Measurements from ENCODE around the gene RALGAPA1. TPM values are rescaled to one million over a fixed set of nuclear protein-coding genes. Genes with fewer than 3 reads are reported as not detected.

RALGAPA1 gene
- polyA plus RNA-seq, 1 of the 3 experiments (the other 2 are of a cell fraction) = 3.6 TPM

- peaks cover 2 to 10% of the 10 kb centered on the region in 2 experiments; a peak in 2 of 4 replicates for H3K4me1 ChIP-seq (ENCODE audit: control insufficient read depth in 1 of 2, insufficient read depth in 2 of 2, low read depth in 1 of 2, low read length in 1 of 2)
- H3K79me2 ChIP-seq (ENCODE audit: insufficient read depth) = peaks cover 33% of the 10 kb centered on the region
- CTCF ChIA-PET = no interaction called here
- WGBS (ENCODE audit: low lambda C conversion rate) = 44% methylated on average over 2 of the region's 2 CpGs
- peak overlapping the region; percentile 72 to 79 for H3K27ac ChIP-seq (ENCODE audit: low read depth in 2 of 2, low read length in 1 of 2)
- POLR2A ChIA-PET = interaction anchor here (1.1 kb wide), 1 partner anchor 17 kb away, joined by 11 read pairs; the partner anchor contains the start of gene BRMS1L
- no peaks in the 10 kb centered on the region; the same call in 1 of the 2 replicates for H4K20me1 ChIP-seq (ENCODE audit: insufficient read depth)
- no peaks in the 10 kb centered on the region for H3K9me2 ChIP-seq
- H3K4me3 ChIP-seq (ENCODE audit: low read depth in 2 of 2, low read length in 1 of 2) = peak overlapping the region in 1 of 2 experiments; percentile 70; a peak in 2 of 4 replicates
- H3F3A ChIP-seq (replicated peaks; ENCODE audit: insufficient read depth) = peaks cover 15% of the 10 kb centered on the region
- no peak overlapping the region for H3K9ac ChIP-seq
- no peak for DNase-seq
- TF ChIP-seq RXRA (IDR thresholded peaks at IDR 0.05; ENCODE audit: borderline replicate concordance, low read depth) = no peak
- no peak for TF ChIP-seq REST (IDR thresholded peaks at IDR 0.05; ENCODE audit: low read depth, low read length)
- TF ChIP-seq ELF1 (IDR thresholded peaks at IDR 0.05) = no peak
- H2AFZ ChIP-seq (ENCODE audit: low read depth) = no peak overlapping the region
- H3K9me3 ChIP-seq = no peaks in the 10 kb centered on the region
- no peak overlapping the region for H3K4me2 ChIP-seq
- H3K36me3 ChIP-seq (replicated peaks in 1 of 2; ENCODE audit: control insufficient read depth in 1 of 2, insufficient read depth in 2 of 2, low read length in 1 of 2) = no peaks in the 10 kb centered on the region
- no peaks in the 10 kb centered on the region for H3K27me3 ChIP-seq (ENCODE audit: insufficient read depth)
Measured at GRCh38 chr14:35809597-35809996, 502 bp upstream of the RALGAPA1 start.

- CTCF ChIA-PET = interaction anchor here (1.1 to 2.0 kb wide), 2 partner anchors 10 to 36 kb away, joined by 3 to 8 read pairs; no protein-coding TSS in a partner anchor
- Histone ChIP-seq H3K4me2 (peak overlapping the region; percentile 76), H3K4me1 (ENCODE audit: control insufficient read depth in 1 of 2, insufficient read depth in 2 of 2, low read depth in 1 of 2, low read length in 1 of 2) (peaks cover 2 to 10% of the 10 kb centered on the region in 2 experiments; a peak in 2 of 4 replicates), H3K27me3 (ENCODE audit: insufficient read depth) (no peaks in the 10 kb centered on the region), H3K27ac (ENCODE audit: low read depth in 2 of 2, low read length in 1 of 2) (peak overlapping the region; percentile 72 to 79), H3K36me3 (replicated peaks in 1 of 2; ENCODE audit: control insufficient read depth in 1 of 2, insufficient read depth in 2 of 2, low read length in 1 of 2) (no peaks in the 10 kb centered on the region), H3K79me2 (ENCODE audit: insufficient read depth) (peaks cover 43% of the 10 kb centered on the region), H4K20me1 (ENCODE audit: insufficient read depth) (no peaks in the 10 kb centered on the region; the same call in 1 of the 2 replicates), H3K9me2 (no peaks in the 10 kb centered on the region), H3K9me3 (no peaks in the 10 kb centered on the region), H2AFZ (ENCODE audit: low read depth) (peak overlapping the region; percentile 92), H3F3A (replicated peaks; ENCODE audit: insufficient read depth) (peaks cover 15% of the 10 kb centered on the region), H3K4me3 (ENCODE audit: low read depth in 2 of 2, low read length in 1 of 2) (peak overlapping the region; percentile 70 to 98), H3K9ac (peak overlapping the region; percentile 77)
- 2% methylated on average over 11 of the region's 11 CpGs for WGBS (ENCODE audit: low lambda C conversion rate)
- no peak for TF ChIP-seq FOSL2 (IDR thresholded peaks at IDR 0.05; ENCODE audit: borderline replicate concordance, low read depth)
- no peak for TF ChIP-seq GABPA (IDR thresholded peaks at IDR 0.05; ENCODE audit: low read depth)
- no peak for TF ChIP-seq ZBTB33 (IDR thresholded peaks at IDR 0.05; ENCODE audit: borderline replicate concordance, low read depth)
- no peak for TF ChIP-seq TEAD4 (IDR thresholded peaks at IDR 0.05; ENCODE audit: borderline replicate concordance, insufficient read depth)
- TF ChIP-seq YY1 (IDR thresholded peaks at IDR 0.05; ENCODE audit: low read depth) = no peak
- TF ChIP-seq CHD2 (IDR thresholded peaks at IDR 0.05; ENCODE audit: low read length, partially characterized antibody) = no peak
- no peak for TF ChIP-seq NRF1 (IDR thresholded peaks at IDR 0.05; ENCODE audit: low read depth, low read length)
- no peak for TF ChIP-seq RAD21 (IDR thresholded peaks at IDR 0.05; ENCODE audit: low read length)
- no peak for TF ChIP-seq CTCF (IDR thresholded peaks at IDR 0.05)
- TF ChIP-seq JUND (IDR thresholded peaks at IDR 0.05) = no peak
- POLR2A ChIA-PET = no interaction called here
- DNase-seq = no peak
Measured at GRCh38 chr14:35808076-35808637, 938 bp downstream of the RALGAPA1 start.
